NCI-H1930 (cell line): ENCODE results near the gene PI4KA.
"Not testable (repeated sequence)": the region's sequence is repeated elsewhere in the genome, so short reads cannot be mapped to it uniquely, and the experiment has no call there.

ENCODE experiments used
- DNase-seq, 2 experiments: peaks; one replicate each; lab custom pipeline; 2025; lab: John Stamatoyannopoulos, UW

Gene PI4KA

GRCh38 chr22:20748731-20749428 lies 109.7 kb downstream of the PI4KA start:
- no peak for DNase-seq

GRCh38 chr22:20748082-20748481 lies 110.5 kb downstream of the PI4KA start:
- DNase-seq: no peak

GRCh38 chr22:20747223-20747622 lies 111.4 kb downstream of the PI4KA start:
- DNase-seq: no peak

GRCh38 chr22:20746431-20747189 lies 112.0 kb downstream of the PI4KA start:
- DNase-seq: no peak

GRCh38 chr22:20745119-20745518 lies 113.5 kb downstream of the PI4KA start:
- no peak for DNase-seq

GRCh38 chr22:20744456-20744855 lies 114.2 kb downstream of the PI4KA start:
- DNase-seq: no peak

GRCh38 chr22:20742764-20743163 lies 115.8 kb downstream of the PI4KA start:
- no peak for DNase-seq

GRCh38 chr22:20741634-20742581 lies 116.7 kb downstream of the PI4KA start:
- DNase-seq: peak in 1 of 2 experiments; percentile 20

GRCh38 chr22:20741008-20741633 lies 117.5 kb downstream of the PI4KA start:
- no peak for DNase-seq

GRCh38 chr22:20740222-20740951 lies 118.2 kb downstream of the PI4KA start:
- DNase-seq: no peak

- DNase-seq: no peak
Observed at GRCh38 chr22:20738394-20739089, 120.1 kb downstream of the PI4KA start.

GRCh38 chr22:20736891-20737290 lies 121.7 kb downstream of the PI4KA start:
- not testable (repeated sequence) for DNase-seq

GRCh38 chr22:20735356-20736162 lies 123.1 kb downstream of the PI4KA start:
- DNase-seq: not testable (repeated sequence)

GRCh38 chr22:20732431-20732830 lies 126.2 kb downstream of the PI4KA start:
- not testable (repeated sequence) for DNase-seq

GRCh38 chr22:20729194-20729593 lies 129.4 kb downstream of the PI4KA start:
- no peak for DNase-seq

- no peak for DNase-seq
Observed at GRCh38 chr22:20728523-20729190, 130.0 kb downstream of the PI4KA start.

- DNase-seq: no peak
Observed at GRCh38 chr22:20727118-20728015, 131.2 kb downstream of the PI4KA start.

GRCh38 chr22:20725987-20726558 lies 132.5 kb downstream of the PI4KA start:
- no peak for DNase-seq
